Upper lobe of right lung (tissue), 1 donor: ENCODE results near the gene ERBB2. TPM values are rescaled to one million over a fixed set of nuclear protein-coding genes. Genes with fewer than 3 reads are reported as not detected.
A peak's percentile ranks its signal among the peaks of the same experiment; 100 is the strongest.
"Not testable (repeated sequence)": the region's sequence is repeated elsewhere in the genome, so short reads cannot be mapped to it uniquely, and the experiment has no call there.

ENCODE experiments used
- ATAC-seq: fragments of 200-7000 bp; cut with Tn5 transposase; one replicate; pipeline ENCODE4 v1.9.1; 2020; ENCODE audit warnings: mild to moderate bottlenecking, moderate library complexity
- DNase-seq: peaks from one replicate; pipeline ENCODE4 v3.0.0-alpha.2; 2020
- H3K27ac ChIP-seq: fragments of 200-600 bp; one replicate; pipeline ENCODE4 v1.8.0; 2022
- H3K27me3 ChIP-seq: fragments of 200-600 bp; one replicate; pipeline ENCODE4 v1.8.0; 2022; ENCODE audit warnings: mild to moderate bottlenecking
- H3K36me3 ChIP-seq: fragments of 200-600 bp; one replicate; pipeline ENCODE4 v1.8.0; 2022
- H3K4me1 ChIP-seq: fragments of 200-600 bp; one replicate; pipeline ENCODE4 v1.8.0; 2022
- H3K4me3 ChIP-seq: fragments of 200-600 bp; one replicate; pipeline ENCODE4 v1.8.0; 2022; ENCODE audit warnings: mild to moderate bottlenecking
- H3K9me3 ChIP-seq: fragments of 200-600 bp; one replicate; pipeline ENCODE4 v1.8.0; 2022
- CTCF ChIP-seq: fragments of 200-600 bp; IDR thresholded peaks from one replicate; pipeline ENCODE4 v1.8.0; 2022; ENCODE audit warnings: antibody characterized with exemption
- intact Hi-C: fragments of 100-400 bp; cut with DNase I; formaldehyde crosslinking; loops from one replicate; pipeline ENCODE4 v1.11.0; 2022
- total RNA-seq: library from RNA; stranded (reverse); fragmentation: NEBNext Ultra II Directional; extraction: Animal tissue kit (Norgen Biotek cat#: 25700); gene quantifications from one replicate; pipeline ENCODE4 v1.2.1, GENCODE V29; 2021
- donor health status: DM: no; HTN: yes; CAD: no; lungs with severe emphysema.

ERBB2 gene
- total RNA-seq, 1 donor from 2014 or later: 97.5 TPM

DNA sequence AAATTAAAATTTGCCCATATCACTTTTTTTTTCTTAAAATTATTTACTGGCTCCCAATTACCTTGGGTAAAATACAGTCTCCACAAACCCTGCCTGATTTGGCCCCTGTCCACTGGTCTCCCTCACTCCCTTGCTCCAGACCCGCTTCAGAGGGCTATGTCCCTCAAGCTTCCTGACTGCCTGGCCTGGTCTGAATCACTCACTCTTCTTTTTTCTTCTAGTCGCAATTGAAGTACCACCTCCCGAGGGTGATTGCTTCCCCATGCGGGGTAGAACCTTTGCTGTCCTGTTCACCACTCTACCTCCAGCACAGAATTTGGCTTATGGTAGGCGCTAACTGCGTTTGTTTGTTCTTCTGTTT lies 11.4 kb upstream of the ERBB2 start:
- no peak for DNase-seq
- H3K27me3 ChIP-seq: no peaks in the 10 kb centered on the region
- intact Hi-C loops: no loop called here

DNA sequence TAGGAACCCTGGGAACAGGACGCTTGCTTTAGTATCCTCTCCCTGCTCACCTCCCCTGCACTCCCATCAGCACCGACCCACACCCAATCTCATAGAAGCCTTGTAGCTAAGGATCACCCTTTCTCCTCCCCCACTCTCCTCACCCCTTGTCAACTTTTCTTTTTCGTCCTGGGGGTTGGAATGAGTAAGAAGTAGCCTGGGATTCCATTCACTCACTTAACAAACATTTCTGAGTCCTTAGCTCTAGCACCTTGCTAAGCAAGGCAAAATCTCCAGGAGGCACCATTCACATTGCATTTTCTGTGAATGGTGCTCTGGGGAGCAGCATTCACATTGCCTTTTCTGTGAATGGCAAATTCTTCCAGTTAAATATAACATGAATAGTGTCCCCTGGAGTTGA lies 10.9 kb upstream of the ERBB2 start:
- ATAC-seq (no peak), DNase-seq (no peak)
- H3K4me1 ChIP-seq: peaks cover 16% of the 10 kb centered on the region
- H3K9me3 ChIP-seq: no peaks in the 10 kb centered on the region
- no peak overlapping the region for H3K4me3 ChIP-seq
- no peak overlapping the region for H3K27ac ChIP-seq
- intact Hi-C loops: no loop called here
- no peaks in the 10 kb centered on the region for H3K27me3 ChIP-seq
- no peak for TF ChIP-seq CTCF
- H3K36me3 ChIP-seq: peaks cover 9% of the 10 kb centered on the region

More for the DNA sequence above, 11.4 kb upstream of the ERBB2 start:
- peak overlapping the region; percentile 79 for H3K4me3 ChIP-seq
- TF ChIP-seq CTCF: no peak
- ATAC-seq: no peak
- H3K36me3 ChIP-seq: peaks cover 9% of the 10 kb centered on the region
- H3K27ac ChIP-seq: peak overlapping the region; percentile 91
- H3K9me3 ChIP-seq: no peaks in the 10 kb centered on the region
- H3K4me1 ChIP-seq: peaks cover 16% of the 10 kb centered on the region

DNA sequence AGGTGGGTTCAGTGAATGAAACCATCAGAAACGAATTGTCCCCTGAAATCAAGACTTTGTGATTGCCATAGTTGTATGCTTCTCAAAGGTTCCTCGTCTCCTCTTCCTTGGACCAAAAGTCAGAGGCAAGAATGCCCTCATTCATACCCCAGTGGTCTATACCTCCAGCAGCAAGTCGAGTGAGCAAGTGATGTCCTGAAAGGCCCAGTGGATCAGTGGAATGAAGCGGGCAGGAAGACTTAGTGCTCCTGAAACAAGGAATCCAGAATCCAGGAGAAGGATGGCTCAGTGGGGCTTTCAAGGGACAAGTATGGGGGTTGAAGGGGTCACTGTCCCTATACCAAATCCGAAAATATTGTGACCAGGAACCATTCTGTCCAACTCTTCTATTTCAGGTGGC lies 5.3 kb upstream of the ERBB2 start:
- ATAC-seq: no peak
- H3K9me3 ChIP-seq: no peaks in the 10 kb centered on the region
- no peak overlapping the region for H3K4me3 ChIP-seq
- peaks cover 5% of the 10 kb centered on the region for H3K4me1 ChIP-seq
- no peak for TF ChIP-seq CTCF
- H3K27ac ChIP-seq: no peak overlapping the region
- no peaks in the 10 kb centered on the region for H3K27me3 ChIP-seq
- intact Hi-C loops: no loop called here
- H3K36me3 ChIP-seq: no peaks in the 10 kb centered on the region
- no peak for DNase-seq

GRCh38 chr17:39695089-39695474 lies 4.8 kb upstream of the ERBB2 start:
- no peak overlapping the region for H3K27ac ChIP-seq
- H3K4me3 ChIP-seq: no peak overlapping the region
- TF ChIP-seq CTCF: no peak
- peaks cover 5% of the 10 kb centered on the region for H3K4me1 ChIP-seq
- ATAC-seq (no peak), DNase-seq (peak; percentile 23)
- intact Hi-C loops: no loop called here
- H3K36me3 ChIP-seq: no peaks in the 10 kb centered on the region
- H3K27me3 ChIP-seq: no peaks in the 10 kb centered on the region
- H3K9me3 ChIP-seq: no peaks in the 10 kb centered on the region

- no peaks in the 10 kb centered on the region for H3K9me3 ChIP-seq
- no peaks in the 10 kb centered on the region for H3K36me3 ChIP-seq
- intact Hi-C loops: no loop called here
- no peak for TF ChIP-seq CTCF
- DNase-seq (peak; percentile 46), ATAC-seq (no peak)
- H3K27me3 ChIP-seq: no peaks in the 10 kb centered on the region
- peaks cover 11% of the 10 kb centered on the region for H3K4me1 ChIP-seq
- no peak overlapping the region for H3K4me3 ChIP-seq
- no peak overlapping the region for H3K27ac ChIP-seq
Observed at GRCh38 chr17:39696731-39697130, 3.1 kb upstream of the ERBB2 start.

GRCh38 chr17:39697961-39698360 lies 1.9 kb upstream of the ERBB2 start:
- peaks cover 17% of the 10 kb centered on the region for H3K4me1 ChIP-seq
- no peak for TF ChIP-seq CTCF
- H3K4me3 ChIP-seq: no peak overlapping the region
- no peaks in the 10 kb centered on the region for H3K36me3 ChIP-seq
- ATAC-seq (no peak), DNase-seq (no peak)
- no peaks in the 10 kb centered on the region for H3K27me3 ChIP-seq
- intact Hi-C loops: no loop called here
- H3K27ac ChIP-seq: no peak overlapping the region
- no peaks in the 10 kb centered on the region for H3K9me3 ChIP-seq

DNA sequence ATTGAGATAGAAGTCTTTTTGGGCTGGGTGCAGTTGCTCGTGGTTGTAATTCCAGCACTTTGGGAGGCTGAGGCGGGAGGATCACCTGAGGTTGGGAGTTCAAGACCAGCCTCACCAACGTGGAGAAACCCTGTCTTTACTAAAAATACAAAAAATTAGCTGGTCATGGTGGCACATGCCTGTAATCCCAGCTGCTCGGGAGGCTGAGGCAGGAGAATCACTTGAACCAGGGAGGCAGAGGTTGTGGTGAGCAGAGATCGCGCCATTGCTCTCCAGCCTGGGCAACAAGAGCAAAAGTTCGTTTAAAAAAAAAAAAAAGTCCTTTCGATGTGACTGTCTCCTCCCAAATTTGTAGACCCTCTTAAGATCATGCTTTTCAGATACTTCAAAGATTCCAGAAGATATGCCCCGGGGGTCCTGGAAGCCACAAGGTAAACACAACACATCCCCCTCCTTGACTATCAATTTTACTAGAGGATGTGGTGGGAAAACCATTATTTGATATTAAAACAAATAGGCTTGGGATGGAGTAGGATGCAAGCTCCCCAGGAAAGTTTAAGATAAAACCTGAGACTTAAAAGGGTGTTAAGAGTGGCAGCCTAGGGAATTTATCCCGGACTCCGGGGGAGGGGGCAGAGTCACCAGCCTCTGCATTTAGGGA lies 577 bp upstream of the ERBB2 start:
- H3K36me3 ChIP-seq, DNase-seq, intact Hi-C loops, H3K9me3 ChIP-seq, ATAC-seq, H3K27me3 ChIP-seq: not testable (repeated sequence)
- Histone ChIP-seq H3K4me3 (peak overlapping the region; percentile 71), H3K27ac (peak overlapping the region; percentile 76), H3K4me1 (peaks cover 28% of the 10 kb centered on the region)
